ENCODE measurements around the gene RNF141. TPM values are rescaled to one million over a fixed set of nuclear protein-coding genes. Genes with fewer than 3 reads are reported as not detected.

The RNF141 gene
- total RNA-seq, 4 donors from 2014 or later: 39.0 to 68.3 (median 59.7) TPM

- TF ChIP-seq, protein P1, sequence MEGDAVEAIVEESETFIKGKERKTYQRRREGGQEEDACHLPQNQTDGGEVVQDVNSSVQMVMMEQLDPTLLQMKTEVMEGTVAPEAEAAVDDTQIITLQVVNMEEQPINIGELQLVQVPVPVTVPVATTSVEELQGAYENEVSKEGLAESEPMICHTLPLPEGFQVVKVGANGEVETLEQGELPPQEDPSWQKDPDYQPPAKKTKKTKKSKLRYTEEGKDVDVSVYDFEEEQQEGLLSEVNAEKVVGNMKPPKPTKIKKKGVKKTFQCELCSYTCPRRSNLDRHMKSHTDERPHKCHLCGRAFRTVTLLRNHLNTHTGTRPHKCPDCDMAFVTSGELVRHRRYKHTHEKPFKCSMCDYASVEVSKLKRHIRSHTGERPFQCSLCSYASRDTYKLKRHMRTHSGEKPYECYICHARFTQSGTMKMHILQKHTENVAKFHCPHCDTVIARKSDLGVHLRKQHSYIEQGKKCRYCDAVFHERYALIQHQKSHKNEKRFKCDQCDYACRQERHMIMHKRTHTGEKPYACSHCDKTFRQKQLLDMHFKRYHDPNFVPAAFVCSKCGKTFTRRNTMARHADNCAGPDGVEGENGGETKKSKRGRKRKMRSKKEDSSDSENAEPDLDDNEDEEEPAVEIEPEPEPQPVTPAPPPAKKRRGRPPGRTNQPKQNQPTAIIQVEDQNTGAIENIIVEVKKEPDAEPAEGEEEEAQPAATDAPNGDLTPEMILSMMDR (IDR thresholded peaks at IDR 0.05; ENCODE audit: low read depth): no peak
These were observed 25.6 kb downstream of the RNF141 start for GRCh38 chr11:10515418-10515817.

DNA sequence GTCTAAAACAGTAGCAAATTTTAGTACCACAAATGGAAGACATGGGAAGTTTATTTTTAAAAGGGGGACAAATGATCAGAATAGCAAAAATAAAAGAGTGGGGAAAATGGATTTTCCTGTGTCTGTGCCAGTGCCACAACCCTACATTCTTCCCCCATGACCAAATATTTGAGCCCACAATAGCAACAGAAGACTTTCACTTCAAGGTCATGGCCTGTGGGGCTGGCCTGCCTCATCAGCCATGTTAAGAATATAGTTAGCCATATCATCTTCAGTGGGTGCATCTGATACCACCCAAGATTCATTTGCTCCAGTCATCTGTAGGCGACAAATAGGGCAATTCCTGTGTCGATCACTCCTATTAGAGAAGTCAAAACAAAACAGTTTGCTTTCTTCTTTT is 26.3 kb downstream of the RNF141 start:
- TF ChIP-seq, protein P1 (IDR thresholded peaks at IDR 0.05; ENCODE audit: low read depth): no peak

GRCh38 chr11:10514202-10514601 is 26.8 kb downstream of the RNF141 start:
- TF ChIP-seq, protein P1 (IDR thresholded peaks at IDR 0.05; ENCODE audit: low read depth): no peak

- TF ChIP-seq, protein P1 (IDR thresholded peaks at IDR 0.05; ENCODE audit: low read depth): no peak
These were observed 29.8 kb downstream of the RNF141 start for GRCh38 chr11:10511181-10511621.

GRCh38 chr11:10506008-10506370 is 35.0 kb downstream of the RNF141 start:
- TF ChIP-seq, protein P1 (IDR thresholded peaks at IDR 0.05; ENCODE audit: low read depth): no peak

DNA sequence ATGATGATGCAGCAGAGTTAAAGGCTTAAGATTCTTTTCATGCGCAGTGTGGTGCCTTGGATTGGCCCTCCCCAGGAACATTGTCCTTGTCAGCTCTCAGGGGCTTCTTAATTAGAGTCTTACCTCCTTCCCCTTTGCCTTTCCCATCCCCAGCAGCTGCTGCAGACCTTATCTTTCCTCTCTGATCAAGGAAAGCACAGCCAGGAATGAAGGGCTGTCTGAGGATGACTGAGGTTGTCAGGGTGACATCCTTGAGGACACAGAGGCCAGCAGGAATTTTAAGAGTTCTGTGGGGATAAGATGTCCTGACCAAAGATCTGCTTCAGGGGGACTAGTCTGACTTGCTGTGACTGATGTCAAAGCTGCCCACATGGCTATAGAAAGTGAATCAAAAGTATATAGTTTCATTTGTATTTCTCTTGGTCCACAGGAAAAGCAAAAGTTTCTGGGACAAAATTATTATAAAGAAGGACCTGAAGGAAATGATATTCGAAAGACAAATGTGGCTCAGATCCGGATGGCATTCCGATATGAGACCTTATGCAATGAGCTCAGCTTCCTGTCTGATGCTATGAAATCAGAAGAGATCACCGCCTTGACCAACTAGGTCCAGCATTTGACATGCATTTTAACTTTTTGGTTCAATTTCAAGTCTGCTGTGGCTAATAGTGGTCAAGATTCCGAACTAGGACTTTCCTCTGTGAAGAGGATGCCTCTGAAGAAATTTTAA is 35.5 kb downstream of the RNF141 start:
- TF ChIP-seq, protein P1 (IDR thresholded peaks at IDR 0.05; ENCODE audit: low read depth): no peak

GRCh38 chr11:10504490-10504889 is 36.5 kb downstream of the RNF141 start:
- TF ChIP-seq, protein P1 (IDR thresholded peaks at IDR 0.05; ENCODE audit: low read depth): no peak
